Activated effector memory CD4-positive, alpha-beta T cell treated with anti-CD3 and anti-CD28 coated beads, Interleukin-2, amount 50 U/mL, for 16 hours (primary cell): Measurements from ENCODE around the gene MTHFS.

ENCODE experiments used
- DNase-seq: peaks from one replicate; pipeline ENCODE4 v3.0.0-alpha.2; 2020

MTHFS gene

DNA sequence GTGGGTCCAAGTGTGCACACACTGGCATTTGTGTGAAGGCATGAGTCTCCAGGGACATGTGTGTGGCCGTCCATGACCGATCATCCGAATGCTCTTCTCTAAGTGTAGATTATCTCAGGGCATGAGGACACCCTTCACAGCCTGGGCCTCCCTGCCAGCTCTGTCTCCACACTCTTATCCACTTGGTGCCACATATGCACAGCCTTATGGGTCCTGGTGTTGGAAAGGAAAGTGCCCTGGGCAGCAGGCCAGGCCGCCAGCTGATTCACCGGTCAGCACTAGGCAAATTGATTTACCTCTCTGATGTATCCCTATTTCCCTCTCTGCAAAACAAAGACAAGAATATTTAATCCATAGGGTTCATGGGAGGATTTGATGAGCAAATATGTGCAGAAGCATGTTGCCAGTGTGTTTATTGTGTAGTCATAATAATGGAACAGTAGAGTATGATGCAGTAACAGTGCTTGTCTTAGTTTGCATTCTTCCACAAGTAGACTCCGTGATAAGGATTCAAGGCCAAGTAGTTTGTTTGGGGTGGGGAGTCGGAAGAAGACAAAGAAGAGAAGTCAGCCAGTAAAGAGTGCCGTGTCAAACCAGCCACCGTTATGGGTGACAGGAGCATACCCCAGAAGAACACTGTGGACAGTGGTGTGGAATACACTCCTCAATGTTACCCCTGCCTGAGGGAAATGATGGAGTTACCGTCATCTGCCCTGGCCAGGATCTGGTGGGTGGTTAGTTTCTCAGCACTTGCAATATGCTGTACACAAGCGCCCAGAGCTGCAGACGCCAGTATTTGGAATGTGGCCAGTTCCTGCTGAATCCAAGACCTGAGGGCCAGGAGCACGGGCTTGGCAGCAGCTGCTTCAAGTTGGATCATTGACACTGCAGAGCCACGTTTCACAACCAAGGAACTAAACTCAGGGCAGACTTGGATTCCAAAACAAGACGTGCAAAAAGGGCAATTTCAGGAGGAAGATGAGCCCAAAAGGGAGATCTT lies 85.1 kb downstream of the MTHFS start:
- no peak for DNase-seq

DNA sequence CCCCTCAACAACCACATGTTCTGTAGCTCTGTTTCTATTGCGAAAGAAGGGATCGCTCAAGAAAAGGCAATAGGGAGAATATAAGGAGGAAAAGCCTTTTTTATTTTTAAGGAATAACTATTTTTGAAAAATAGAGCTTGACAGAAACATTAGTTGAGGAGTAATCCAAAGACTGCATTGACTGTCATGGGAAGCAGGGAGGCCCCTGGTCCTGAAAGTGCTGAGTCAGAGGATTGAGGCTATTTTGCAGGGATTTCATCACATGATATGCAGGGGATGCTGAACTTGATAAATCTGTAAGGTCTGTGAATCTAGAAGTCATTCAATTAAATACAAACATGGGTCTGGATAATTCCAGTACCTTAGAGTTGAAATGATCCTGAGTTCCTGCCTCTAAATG lies 92.0 kb downstream of the MTHFS start:
- no peak for DNase-seq

DNA sequence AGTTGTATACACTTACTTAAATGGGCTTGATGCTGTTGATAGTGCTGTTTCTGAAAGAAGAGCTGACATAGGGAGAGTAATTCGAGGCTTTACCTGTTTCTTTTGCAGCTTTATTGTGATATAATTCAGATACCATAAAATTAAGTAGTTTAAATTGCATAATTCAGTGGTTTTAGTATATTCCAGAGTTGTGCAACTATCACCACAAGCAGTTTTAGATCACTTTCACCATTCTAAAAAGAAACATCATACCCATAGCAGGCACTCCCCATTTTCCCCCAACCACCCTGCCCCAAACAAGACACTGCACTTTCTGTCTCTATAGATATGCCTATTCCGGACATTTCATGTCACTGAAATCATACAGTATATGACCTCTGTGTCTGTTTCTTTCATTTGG lies 98.5 kb downstream of the MTHFS start:
- no peak for DNase-seq
